HAP-1 (cell line): ENCODE measurements around the gene SYTL1.

ENCODE experiments used
- DNase-seq, 2 experiments: peaks; one replicate each; pipeline ENCODE4 v3.0.0-alpha.2; 2016 to 2020; ENCODE audit warnings: low spot score in 2 of 2
- H3K27me3 ChIP-seq: fragments of 250-450 bp; sonication (Bioruptor Pico); 2 replicates; pipeline ENCODE4 v1.5.1; 2020; ENCODE audit warnings: low read depth, mild to moderate bottlenecking, moderate library complexity
- H3K36me3 ChIP-seq: fragments of 250-450 bp; sonication (Bioruptor Pico); replicated peaks from 2 replicates; pipeline ENCODE4 v1.5.1; 2020; ENCODE audit warnings: mild to moderate bottlenecking
- H3K4me1 ChIP-seq: fragments of 250-450 bp; sonication (Bioruptor Pico); 2 replicates; pipeline ENCODE4 v1.5.1; 2020; ENCODE audit warnings: mild to moderate bottlenecking
- H3K4me3 ChIP-seq: fragments of 250-450 bp; sonication (Bioruptor Pico); 2 replicates; pipeline ENCODE4 v1.5.1; 2020; ENCODE audit warnings: mild to moderate bottlenecking, moderate library complexity
- H3K9me3 ChIP-seq: fragments of 250-450 bp; sonication (Bioruptor Pico); 2 replicates; pipeline ENCODE4 v1.5.1; 2020; ENCODE audit warnings: mild to moderate bottlenecking, moderate library complexity
- in situ Hi-C: fragments of 300-500 bp; cut with MboI; formaldehyde crosslinking; loops from 3 replicates; pipeline ENCODE4 v1.14.3; 2020; ENCODE audit warnings: low sequenced_read_pairs, inconsistent platforms, mixed read lengths

The SYTL1 gene

DNA sequence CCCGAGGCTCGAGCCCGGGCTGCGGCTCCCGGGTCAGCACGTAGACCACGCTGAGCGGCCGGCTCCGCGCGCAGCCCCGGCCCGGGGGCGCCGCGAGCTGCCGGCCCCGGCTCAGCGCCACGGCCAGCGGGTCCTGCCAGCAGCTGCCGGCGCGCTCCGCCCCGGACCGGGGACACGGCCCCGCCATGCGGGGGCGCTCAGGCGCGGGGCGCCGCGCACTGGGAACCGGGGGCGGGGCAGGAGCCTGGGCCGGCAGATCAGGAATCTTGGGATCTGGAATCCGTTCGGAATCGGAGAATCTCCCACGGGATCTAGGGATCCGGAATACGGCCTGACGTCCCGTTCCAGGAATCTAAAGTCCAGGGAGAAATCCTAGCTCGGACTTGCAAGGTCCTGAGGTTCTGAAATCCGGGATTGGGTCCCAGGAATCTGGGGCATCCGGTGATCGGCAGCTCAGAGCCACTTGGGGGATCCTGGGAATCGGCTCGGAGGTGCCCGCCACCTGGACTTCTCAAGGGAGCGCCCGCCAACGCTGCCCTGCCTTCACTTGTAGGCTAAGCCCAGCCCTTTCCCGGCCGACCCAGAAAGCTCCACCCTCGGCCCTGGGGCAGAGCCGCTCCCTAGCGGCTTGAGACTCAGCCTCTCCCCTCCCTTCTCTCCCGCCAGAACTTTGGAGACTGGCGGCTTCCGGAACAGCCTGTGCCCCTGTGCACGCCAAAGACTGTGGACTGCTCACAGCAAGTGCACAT lies 24.8 kb downstream of the SYTL1 start, which contains the start of gene MAP3K6:
TSS of gene MAP3K6 (minus strand) at position 551 of the 749 bp plus-strand sequence. CDS start at position 187, 364 bp downstream.
- Histone ChIP-seq H3K9me3 (no peaks in the 10 kb centered on the region), H3K36me3 (no peaks in the 10 kb centered on the region), H3K4me3 (peak within 1 kb of the TSS; percentile 59), H3K27me3 (no peaks in the 10 kb centered on the region), H3K4me1 (peaks cover 6% of the 10 kb centered on the region; the same call in 1 of the 2 replicates)
- in situ Hi-C loops: no loop called here
- DNase-seq: peak; percentile 82 to 92

DNA sequence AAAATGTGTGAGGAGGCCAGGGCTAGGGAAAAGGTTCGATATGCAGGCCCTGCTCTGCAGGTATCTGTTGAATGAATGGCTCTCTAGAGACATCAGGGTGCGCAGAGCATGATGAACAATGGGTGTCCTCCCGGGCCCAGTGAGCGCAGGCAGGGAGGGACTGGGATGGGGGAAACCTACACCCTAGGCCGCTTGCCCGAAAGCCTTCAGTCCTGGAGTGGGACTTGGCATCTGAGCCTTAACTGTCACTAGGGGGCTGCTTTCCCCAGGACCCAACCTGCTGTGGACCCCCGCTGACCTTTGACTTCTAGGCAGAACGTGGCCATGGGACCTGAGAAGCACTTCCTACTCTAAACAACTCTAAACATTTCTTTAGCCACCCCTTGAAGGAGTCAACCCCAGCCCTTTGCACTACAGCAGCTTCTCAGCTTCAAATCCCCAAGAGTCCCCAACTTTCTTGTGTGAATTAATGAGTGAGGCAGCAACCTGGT lies 25.4 kb downstream of the SYTL1 start:
- no peak for DNase-seq
- Histone ChIP-seq H3K9me3 (no peaks in the 10 kb centered on the region), H3K4me3 (peak overlapping the region; percentile 47), H3K36me3 (no peaks in the 10 kb centered on the region), H3K27me3 (no peaks in the 10 kb centered on the region), H3K4me1 (peaks cover 6% of the 10 kb centered on the region; the same call in 1 of the 2 replicates)
- in situ Hi-C loops: no loop called here

DNA sequence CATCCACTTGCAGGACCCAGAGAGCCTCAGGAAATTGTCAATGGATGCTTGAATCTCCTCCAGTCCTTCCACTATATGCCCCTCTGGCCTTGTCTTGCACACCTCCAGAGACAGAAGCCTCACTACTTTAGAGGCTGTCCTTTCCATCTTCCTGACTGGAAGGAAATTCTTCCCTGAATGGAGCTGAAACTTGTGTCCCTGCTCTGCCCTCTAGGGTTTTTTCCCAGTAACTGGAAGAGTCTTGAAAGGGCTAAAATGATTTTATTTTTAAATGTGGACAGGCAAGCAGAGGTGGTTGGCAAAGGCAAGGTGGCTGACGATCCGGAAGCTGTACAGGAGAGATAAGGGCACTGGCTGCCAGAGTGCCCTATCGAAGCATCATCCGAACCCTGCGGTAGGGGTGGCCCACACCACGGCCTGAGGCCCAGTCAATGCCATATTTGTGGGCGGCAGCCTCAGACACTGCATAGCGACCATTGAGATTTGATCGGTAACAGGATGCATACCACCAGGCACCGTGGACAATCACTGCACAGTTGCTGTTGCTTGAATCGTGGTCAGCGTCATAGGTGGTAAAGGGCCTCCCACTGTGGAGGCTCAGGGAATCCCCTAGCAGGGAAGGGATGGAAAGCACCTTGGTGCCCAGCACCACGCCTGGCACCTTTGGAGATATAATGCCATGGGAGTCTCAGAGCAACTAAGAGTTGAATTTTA lies 27.2 kb downstream of the SYTL1 start:
- no peak for DNase-seq
- H3K4me1 ChIP-seq: peaks cover 6% of the 10 kb centered on the region; the same call in 1 of the 2 replicates
- H3K9me3 ChIP-seq: no peaks in the 10 kb centered on the region
- H3K27me3 ChIP-seq: no peaks in the 10 kb centered on the region
- in situ Hi-C loops: no loop called here
- no peak overlapping the region for H3K4me3 ChIP-seq
- H3K36me3 ChIP-seq: no peaks in the 10 kb centered on the region

DNA sequence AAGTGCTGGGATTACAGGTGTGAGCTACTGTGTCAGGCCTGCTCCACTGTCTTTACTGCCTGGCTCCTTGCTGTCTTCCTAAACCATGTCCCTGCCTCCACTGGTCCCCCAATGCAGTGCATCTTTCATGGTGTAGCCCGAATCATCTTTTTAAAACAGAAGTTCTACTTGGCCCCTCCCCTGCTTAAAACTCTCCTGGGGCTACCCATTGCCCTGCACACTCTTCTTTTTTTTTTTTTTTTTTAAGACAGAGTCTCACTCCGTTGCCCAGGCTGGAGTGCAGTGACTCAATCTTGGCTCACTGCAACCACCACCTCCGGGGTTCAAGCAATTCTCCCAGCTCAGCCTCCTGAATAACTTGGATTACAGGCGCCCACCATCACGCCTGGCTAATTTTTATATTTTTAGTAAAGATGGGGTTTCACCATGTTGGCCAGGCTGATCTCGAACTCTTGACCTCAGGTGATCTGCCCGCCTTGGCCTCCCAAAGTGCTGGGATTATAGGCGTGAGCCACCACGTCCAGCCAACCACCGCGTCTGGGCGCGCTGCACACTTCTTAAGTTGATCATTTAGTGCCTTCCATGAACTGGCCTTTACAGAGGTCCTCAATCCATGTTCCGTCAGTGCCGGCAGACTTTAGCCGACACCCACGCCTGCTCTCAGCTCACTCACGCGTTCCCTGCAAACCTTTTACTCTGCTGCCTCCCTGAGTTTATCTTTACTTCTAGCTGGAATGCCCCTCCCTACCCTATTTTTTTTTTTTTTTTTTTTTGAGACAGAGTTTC lies 30.4 kb downstream of the SYTL1 start:
- H3K36me3 ChIP-seq: no peaks in the 10 kb centered on the region
- H3K4me1 ChIP-seq: peaks cover 4% of the 10 kb centered on the region; the same call in 1 of the 2 replicates
- H3K27me3 ChIP-seq: no peaks in the 10 kb centered on the region
- DNase-seq: no peak
- in situ Hi-C loops: no loop called here
- H3K4me3 ChIP-seq: no peak overlapping the region
- no peaks in the 10 kb centered on the region for H3K9me3 ChIP-seq

DNA sequence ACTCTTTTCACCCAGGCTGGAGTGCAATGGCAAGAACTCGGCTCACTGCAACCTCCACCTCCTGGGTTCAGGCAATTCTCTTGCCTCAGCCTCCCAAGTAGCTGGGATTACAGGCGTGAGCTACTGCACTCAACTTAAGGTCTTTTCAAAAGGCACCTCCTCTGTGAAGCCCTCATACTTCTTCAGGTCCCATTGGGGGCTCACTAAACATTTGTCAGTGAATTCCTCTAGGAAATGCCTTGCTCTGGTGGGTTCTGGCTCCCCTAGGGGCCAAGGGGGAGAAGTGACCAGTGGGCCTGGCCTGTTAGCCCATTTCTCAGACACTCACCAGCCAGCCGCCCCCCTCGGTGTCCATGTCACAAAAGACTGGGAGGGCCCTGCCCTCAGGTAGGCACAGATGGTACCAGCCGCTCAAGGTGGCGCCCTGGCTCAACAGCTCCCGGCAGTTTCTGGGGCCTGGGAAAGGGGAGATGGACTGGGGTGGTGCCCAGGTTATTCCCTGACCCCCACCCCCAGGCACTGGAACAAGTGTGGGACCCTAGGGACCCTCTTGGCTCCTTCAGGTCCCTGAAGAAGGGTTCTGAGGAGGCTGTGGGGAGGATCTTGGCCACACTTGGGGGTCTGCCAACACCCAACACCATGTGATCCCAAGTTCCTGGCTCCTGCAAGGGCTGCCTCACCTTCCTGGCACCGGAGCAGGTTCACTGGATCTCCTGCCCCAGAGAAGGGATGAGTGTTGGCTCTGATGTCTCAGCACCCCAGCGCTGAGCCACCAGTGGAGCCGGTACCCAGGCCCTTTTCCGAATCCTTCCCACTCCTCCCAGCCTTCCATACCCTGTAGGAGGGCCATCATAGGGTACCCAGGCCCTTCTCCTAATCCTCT lies 31.2 kb downstream of the SYTL1 start:
- in situ Hi-C loops: no loop called here
- Histone ChIP-seq H3K4me1 (no peaks in the 10 kb centered on the region), H3K27me3 (no peaks in the 10 kb centered on the region), H3K36me3 (no peaks in the 10 kb centered on the region), H3K4me3 (no peak overlapping the region), H3K9me3 (no peaks in the 10 kb centered on the region)
- DNase-seq: peak in 1 of 2 experiments; percentile 34

DNA sequence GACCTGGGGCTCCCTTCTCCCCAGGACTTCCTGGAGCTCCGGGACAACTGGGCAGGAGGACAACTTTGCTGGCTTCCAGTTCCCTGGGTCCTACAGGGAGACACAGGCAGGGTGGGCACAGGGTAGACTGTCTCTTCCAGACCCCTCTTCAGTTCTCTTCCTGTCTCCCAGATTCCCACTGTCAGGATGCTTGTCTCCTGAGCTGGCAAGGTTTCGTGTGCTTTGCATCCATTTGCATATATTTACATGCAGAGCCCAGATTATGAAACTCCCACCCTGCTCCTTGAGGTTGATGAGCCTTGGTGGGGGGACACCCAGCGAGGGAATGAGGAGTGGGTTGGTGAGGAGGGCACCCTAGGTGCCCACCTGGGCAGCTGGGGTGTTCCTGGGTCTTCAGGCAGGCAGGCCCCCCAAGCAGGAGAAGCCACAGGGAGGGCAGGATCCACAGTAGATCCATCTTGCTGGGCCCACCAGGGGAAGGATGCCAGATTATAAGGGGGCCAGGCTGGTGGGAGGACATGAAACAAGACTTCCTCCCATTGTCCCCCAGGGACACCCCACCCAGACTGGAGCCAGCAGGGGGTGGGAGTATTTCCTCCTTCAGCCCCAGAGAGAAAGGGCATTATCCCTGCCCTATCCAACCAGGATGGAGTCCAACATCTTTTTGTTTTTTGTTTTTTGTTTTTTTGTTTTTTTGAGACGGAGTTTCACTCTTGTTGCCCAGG lies 32.7 kb downstream of the SYTL1 start, which contains the start of gene FCN3:
TSS of gene FCN3 (minus strand) at position 463 of the 725 bp plus-strand sequence. CDS start at position 457, 6 bp downstream.
- Histone ChIP-seq H3K9me3 (no peaks in the 10 kb centered on the region), H3K4me1 (no peaks in the 10 kb centered on the region), H3K27me3 (no peaks in the 10 kb centered on the region), H3K4me3 (no peak within 1 kb of the TSS), H3K36me3 (no peaks in the 10 kb centered on the region)
- in situ Hi-C loops: no loop called here
- no peak for DNase-seq

DNA sequence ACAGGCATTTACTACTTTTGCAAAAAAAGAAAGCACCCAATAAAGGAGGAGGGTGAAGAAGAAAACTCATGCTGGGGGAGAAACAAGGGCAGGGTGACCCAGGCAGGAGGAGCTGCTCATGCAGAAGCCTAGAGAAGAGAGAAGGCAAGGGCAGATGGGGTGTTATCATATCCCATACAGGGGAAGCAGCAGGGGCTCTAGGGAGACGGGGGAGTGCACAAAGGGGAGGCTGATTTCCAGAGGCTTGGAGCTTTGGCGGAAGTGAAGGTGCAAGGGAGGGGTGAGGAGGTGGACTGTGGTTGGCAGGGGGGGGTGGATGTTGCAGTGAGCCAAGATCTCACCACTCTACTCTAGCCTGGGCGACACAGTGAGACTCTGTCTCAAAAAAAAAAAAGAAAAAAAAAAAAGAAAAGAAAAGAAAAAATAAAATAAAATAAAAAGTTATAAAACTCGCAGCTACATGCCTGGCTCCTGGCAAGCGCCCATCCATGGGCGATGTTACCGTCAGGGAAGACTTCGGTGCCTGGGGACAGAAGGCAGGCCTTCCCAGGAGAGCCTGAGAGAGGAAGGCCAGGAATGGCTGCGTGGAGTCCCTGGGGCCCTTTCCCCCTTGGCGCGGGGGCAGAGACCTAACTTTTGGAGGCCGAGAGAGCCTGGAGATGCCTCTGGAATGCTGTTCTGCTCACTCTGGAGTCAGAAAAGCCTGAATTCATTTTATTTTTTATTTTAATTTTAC lies 36.1 kb downstream of the SYTL1 start:
- no peaks in the 10 kb centered on the region for H3K9me3 ChIP-seq
- H3K4me1 ChIP-seq: no peaks in the 10 kb centered on the region
- H3K27me3 ChIP-seq: no peaks in the 10 kb centered on the region
- H3K36me3 ChIP-seq: no peaks in the 10 kb centered on the region
- H3K4me3 ChIP-seq: no peak overlapping the region
- in situ Hi-C loops: no loop called here
- DNase-seq: no peak

DNA sequence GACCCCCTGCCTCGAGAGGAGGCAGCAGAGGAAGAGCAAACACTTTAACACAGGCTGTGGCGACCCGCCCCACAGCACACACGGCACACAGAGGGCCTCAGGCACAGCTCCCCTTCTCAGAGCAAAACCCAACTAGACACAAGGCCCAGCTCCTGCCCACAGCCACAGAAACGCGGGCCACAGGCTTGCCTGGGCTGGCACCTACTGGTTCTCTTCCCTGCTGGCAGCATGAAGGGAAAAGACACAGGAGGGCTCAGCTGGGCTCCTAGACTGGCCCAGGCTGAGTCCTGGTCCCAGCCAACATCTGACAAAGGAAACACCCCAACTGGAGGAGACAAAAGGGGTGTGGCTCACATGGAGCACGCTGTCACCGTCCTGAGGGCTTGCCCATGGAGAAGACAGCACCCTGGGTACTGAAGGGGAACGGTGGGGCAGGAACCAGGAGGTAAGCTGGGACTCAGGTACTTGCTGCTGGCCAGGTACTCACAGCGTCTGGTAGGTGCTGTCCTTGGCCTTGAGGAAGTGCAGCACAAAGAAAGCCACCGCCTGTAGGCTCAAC lies 37.8 kb downstream of the SYTL1 start:
- no peaks in the 10 kb centered on the region for H3K27me3 ChIP-seq
- no peak overlapping the region for H3K4me3 ChIP-seq
- H3K36me3 ChIP-seq: no peaks in the 10 kb centered on the region
- no peaks in the 10 kb centered on the region for H3K9me3 ChIP-seq
- in situ Hi-C loops: loop anchor here (10.0 kb wide), 1 partner anchor 275 kb away; no protein-coding TSS in a partner anchor
- no peak for DNase-seq
- no peaks in the 10 kb centered on the region for H3K4me1 ChIP-seq

DNA sequence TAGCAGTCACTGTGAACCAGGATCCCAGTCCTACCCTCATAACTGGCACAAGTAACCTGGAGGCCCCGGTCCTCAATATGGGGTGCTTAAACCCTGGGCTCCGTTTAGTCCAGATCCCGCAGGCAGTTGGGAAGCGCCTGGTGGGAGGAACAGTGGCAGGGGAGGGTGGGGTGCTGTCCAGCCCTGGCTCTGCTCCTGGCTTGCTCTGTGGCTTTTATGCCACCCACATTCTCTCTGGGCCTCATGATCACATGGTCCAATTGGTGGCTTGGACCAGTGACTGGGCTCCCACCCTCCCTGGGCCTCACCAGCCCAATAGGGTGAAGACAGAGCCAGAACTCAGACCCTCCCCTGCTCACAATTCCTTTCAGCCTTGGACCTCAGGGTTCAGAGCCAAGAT lies 38.4 kb downstream of the SYTL1 start:
- DNase-seq: no peak
- H3K9me3 ChIP-seq: no peaks in the 10 kb centered on the region
- in situ Hi-C loops: loop anchor here (10.0 kb wide), 1 partner anchor 275 kb away; no protein-coding TSS in a partner anchor
- no peak overlapping the region for H3K4me3 ChIP-seq
- no peaks in the 10 kb centered on the region for H3K4me1 ChIP-seq
- H3K27me3 ChIP-seq: no peaks in the 10 kb centered on the region
- H3K36me3 ChIP-seq: no peaks in the 10 kb centered on the region

DNA sequence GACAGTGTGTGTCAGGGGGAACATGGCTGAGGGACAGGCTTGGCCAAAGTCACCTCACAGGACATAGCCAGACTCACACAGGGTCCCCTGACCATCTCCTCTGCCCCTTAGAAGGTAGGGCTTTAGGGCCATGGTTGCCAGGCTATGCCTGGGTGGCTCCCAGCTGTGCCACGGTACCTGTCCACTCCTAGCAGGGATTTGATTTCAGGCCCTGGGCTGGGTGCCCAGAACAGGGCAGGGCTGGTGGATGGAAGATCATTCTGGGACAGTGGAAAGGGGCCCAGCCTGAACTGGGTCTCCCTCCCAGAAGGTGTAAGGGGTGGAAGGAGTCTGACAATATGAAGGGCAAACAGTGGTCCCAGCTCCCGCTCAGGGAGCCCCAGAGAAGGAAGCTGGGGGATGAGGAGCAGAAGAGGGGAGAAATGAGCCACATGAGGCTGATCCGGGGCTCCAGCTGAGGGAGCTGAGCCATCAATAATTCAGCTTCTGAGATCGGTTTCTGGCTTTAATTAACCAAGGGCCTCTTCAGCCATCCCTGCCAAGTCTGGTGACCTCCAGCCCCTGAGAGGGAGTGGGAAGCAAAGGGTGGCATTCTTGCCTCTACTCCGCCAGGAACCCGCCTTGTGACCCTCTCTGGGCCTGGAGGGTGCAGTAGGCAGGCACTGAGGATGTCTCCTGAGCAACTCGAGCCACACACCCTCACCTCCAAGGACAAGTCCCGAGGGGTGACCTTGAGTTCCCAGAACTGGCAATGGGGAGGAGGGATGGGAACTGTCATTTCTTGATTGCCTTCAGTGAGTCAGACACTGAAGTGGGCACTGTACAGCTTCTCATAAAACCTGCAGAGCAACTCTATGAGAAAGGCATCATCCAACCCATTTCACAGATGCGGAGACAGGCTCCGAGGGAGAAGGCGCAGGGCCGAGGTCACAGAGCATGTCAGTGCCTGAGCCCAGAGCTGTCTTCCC lies 39.2 kb downstream of the SYTL1 start:
- Histone ChIP-seq H3K36me3 (no peaks in the 10 kb centered on the region), H3K4me1 (no peaks in the 10 kb centered on the region), H3K9me3 (no peaks in the 10 kb centered on the region), H3K4me3 (no peak overlapping the region), H3K27me3 (no peaks in the 10 kb centered on the region)
- no peak for DNase-seq
- in situ Hi-C loops: loop anchor here (10.0 kb wide), 1 partner anchor 276 kb away; no protein-coding TSS in a partner anchor
